GM23338 (cell line): ENCODE results near the gene TRAF3IP1.

Source experiments
- EZH2 ChIP-seq: fragments of 200-600 bp; sonication (generic); IDR thresholded peaks from one replicate; pipeline ENCODE4 v1.8.0; 2017; ENCODE audit warnings: antibody characterized with exemption, mild to moderate bottlenecking, low read depth; ENCODE audit not compliant: unreplicated experiment
- TF ChIP-seq, protein P1 (sequence below): IDR thresholded peaks from one replicate; pipeline ENCODE4 v1.6.1; 2018; ENCODE audit warnings: antibody characterized with exemption; ENCODE audit not compliant: unreplicated experiment
- TF ChIP-seq, protein P2 (sequence below), 2 experiments: fragments of 200-600 bp in 1 of 2; sonication (generic) in 1 of 2; conservative IDR thresholded peaks; 2 replicates each; pipeline versions ENCODE4 v1.5.1 to v1.6.1; 2016 to 2017; ENCODE audit warnings: antibody characterized with exemption in 2 of 2, low read depth in 2 of 2, mild to moderate bottlenecking in 2 of 2, moderate library complexity in 1 of 2

DNA sequence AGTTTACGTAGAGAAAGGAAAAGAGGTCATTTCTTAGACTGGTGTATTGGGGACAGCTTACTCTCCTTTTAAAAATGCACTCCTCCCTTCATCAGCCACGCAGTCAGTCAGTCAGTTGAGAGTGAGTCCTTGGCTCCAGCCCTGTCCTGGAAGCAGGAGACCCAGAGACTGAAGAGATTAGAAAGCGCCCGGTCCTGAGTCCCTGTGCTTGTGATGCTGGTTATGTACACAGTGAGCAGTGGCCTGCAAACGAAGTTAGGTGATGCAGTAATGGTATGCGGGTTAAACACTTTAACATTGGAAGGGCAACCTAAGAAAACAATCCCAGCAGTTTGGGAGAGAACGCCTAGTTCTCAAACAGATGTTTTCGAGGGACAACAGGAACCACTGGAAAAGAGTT is 100.1 kb downstream of the TRAF3IP1 start:
- TF ChIP-seq, protein P1, sequence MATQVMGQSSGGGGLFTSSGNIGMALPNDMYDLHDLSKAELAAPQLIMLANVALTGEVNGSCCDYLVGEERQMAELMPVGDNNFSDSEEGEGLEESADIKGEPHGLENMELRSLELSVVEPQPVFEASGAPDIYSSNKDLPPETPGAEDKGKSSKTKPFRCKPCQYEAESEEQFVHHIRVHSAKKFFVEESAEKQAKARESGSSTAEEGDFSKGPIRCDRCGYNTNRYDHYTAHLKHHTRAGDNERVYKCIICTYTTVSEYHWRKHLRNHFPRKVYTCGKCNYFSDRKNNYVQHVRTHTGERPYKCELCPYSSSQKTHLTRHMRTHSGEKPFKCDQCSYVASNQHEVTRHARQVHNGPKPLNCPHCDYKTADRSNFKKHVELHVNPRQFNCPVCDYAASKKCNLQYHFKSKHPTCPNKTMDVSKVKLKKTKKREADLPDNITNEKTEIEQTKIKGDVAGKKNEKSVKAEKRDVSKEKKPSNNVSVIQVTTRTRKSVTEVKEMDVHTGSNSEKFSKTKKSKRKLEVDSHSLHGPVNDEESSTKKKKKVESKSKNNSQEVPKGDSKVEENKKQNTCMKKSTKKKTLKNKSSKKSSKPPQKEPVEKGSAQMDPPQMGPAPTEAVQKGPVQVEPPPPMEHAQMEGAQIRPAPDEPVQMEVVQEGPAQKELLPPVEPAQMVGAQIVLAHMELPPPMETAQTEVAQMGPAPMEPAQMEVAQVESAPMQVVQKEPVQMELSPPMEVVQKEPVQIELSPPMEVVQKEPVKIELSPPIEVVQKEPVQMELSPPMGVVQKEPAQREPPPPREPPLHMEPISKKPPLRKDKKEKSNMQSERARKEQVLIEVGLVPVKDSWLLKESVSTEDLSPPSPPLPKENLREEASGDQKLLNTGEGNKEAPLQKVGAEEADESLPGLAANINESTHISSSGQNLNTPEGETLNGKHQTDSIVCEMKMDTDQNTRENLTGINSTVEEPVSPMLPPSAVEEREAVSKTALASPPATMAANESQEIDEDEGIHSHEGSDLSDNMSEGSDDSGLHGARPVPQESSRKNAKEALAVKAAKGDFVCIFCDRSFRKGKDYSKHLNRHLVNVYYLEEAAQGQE: no peak
- TF ChIP-seq, protein P2, sequence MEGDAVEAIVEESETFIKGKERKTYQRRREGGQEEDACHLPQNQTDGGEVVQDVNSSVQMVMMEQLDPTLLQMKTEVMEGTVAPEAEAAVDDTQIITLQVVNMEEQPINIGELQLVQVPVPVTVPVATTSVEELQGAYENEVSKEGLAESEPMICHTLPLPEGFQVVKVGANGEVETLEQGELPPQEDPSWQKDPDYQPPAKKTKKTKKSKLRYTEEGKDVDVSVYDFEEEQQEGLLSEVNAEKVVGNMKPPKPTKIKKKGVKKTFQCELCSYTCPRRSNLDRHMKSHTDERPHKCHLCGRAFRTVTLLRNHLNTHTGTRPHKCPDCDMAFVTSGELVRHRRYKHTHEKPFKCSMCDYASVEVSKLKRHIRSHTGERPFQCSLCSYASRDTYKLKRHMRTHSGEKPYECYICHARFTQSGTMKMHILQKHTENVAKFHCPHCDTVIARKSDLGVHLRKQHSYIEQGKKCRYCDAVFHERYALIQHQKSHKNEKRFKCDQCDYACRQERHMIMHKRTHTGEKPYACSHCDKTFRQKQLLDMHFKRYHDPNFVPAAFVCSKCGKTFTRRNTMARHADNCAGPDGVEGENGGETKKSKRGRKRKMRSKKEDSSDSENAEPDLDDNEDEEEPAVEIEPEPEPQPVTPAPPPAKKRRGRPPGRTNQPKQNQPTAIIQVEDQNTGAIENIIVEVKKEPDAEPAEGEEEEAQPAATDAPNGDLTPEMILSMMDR (conservative IDR thresholded peaks at IDR 0.05; ENCODE audit: low read depth in 2 of 2): no peak
- TF ChIP-seq EZH2: no peak
